GM18505 (cell line): ENCODE results near the gene THBS2.
"Not testable (repeated sequence)": the region's sequence is repeated elsewhere in the genome, so short reads cannot be mapped to it uniquely, and the experiment has no call there.

Experiments
- ATAC-seq: cut with Tn5 transposase; IDR thresholded peaks from one replicate; pipeline ENCODE4 v1.9.1; 2021; ENCODE audit not compliant: unreplicated experiment
- POLR2A ChIP-seq: IDR thresholded peaks from 4 replicates; pipeline ENCODE4 v1.6.1; 2011; ENCODE audit warnings: borderline replicate concordance; ENCODE audit not compliant: insufficient read depth, insufficient read length; ENCODE audit errors: extremely low read depth

The THBS2 gene

DNA sequence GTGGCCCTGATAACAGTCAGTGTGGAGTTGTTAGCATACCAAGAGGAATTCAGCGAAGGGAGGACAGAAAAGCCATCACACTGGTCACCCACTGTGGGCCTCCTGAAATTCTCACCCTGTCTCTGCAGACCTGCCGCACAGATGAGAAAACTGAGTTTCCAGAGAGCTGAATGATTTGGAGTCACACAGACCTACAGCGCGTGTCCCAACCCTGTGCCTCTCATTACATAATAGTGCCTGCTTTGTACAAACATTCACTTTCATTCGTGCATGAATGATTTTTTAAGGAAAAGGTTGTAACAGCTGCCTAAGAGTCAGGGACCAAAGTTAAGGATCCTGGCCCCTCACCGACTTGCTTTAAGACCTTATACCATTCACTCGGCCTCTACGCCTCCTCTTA is 62.7 kb downstream of the THBS2 start:
- no peak for ATAC-seq
- no peak for TF ChIP-seq POLR2A

DNA sequence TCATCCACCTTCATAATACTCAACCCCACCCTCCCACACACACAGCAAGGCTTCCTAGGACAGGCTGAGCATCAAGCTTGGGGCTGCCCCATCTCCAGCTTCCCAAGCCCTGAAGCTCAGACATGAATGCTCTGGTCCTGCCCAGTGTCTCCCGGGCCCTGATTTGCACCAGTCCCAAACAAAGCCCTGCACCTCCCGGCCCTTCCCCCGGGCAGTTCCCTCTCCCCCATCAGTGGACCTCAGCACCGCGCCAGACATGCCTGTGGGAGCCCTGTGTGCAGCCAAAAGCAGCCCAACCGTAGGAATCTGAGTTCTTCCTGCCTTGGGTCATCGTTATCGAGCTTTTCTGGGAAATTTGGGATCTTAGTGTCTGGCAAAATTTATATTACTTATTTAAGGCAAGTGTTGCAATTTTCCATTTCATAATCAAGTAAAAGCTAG is 63.5 kb downstream of the THBS2 start:
- TF ChIP-seq POLR2A, result no peak
- no peak for ATAC-seq

DNA sequence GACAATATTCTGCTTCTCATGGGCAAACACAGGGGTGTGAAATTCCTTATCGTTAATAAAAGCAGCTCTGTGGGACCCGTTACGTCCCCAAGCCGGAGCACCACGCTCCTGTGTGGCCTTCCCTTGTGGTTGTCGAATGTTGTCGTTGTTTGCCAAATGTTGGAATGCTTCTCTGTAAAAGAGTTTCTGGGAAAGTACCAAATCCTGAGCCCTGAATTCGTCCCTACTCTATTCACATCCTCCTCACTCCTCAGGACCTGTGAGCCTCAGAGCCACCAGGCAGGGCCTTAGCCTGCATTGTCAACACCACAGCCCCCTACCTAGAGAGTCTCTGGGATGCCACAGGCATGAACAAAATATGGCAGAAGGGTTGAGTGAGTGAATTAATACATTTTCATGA is 64.0 kb downstream of the THBS2 start:
- no peak for ATAC-seq
- TF ChIP-seq POLR2A, result no peak

DNA sequence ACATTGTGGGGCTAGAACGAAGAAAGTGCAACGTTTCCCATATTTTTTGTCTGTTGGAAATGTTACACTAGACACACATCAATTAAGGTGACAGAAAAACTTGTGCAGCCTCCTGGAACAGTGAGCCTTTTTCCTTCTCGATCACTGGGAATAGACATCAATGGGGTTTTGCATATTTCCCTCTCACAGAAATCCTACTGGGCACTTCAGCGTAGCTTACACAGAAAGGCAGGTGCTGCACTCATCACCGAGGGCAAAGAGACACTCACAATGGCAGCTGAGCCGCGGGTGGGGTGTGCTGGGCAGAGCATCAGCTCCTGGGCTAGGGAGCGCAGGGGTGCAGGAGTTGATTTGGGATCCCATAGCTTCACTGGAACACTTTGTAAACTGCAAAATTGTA is 64.5 kb downstream of the THBS2 start:
- ATAC-seq, result no peak
- no peak for TF ChIP-seq POLR2A

DNA sequence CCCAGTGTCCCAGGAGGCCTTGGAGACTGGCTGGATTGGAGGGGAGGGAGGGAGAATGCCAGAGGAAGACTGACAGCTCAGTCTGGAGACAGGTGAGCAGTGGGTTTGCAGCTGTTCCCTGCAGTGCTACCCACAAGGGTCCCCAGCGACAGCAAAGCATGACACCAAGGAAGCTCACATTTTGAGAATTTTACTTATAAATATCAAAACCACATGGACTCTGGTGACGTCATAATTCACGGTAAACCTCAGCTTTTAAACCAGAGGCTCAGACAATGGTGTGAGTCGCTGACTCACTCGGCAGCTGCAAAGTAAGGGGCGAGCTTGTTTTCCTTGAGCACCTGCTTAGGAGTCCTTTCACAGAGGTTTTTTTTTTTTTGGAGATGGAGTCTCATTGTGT is 65.2 kb downstream of the THBS2 start:
- no peak for TF ChIP-seq POLR2A
- ATAC-seq, result no peak

DNA sequence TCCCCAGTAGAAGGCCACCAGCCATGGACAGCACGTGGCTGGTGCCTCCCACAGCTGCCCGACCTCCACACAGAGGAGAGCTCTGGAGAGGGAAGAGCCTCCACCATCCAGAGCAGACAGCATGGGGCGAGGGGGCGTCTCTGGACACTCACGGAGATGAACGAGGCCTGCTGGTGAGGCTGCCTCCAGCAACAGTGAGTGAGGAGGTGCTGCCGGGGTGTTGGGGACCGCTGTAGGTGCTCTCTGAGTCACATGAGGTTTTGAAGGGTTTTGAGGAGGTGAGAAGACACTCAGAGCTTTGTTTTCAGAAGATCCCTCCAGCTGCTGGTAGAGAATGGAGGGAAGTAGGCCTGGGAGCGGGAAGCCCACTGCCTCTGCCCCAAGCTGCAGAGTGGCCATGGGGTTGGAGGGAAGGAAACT is 65.6 kb downstream of the THBS2 start:
- no peak for TF ChIP-seq POLR2A
- ATAC-seq, result no peak

DNA sequence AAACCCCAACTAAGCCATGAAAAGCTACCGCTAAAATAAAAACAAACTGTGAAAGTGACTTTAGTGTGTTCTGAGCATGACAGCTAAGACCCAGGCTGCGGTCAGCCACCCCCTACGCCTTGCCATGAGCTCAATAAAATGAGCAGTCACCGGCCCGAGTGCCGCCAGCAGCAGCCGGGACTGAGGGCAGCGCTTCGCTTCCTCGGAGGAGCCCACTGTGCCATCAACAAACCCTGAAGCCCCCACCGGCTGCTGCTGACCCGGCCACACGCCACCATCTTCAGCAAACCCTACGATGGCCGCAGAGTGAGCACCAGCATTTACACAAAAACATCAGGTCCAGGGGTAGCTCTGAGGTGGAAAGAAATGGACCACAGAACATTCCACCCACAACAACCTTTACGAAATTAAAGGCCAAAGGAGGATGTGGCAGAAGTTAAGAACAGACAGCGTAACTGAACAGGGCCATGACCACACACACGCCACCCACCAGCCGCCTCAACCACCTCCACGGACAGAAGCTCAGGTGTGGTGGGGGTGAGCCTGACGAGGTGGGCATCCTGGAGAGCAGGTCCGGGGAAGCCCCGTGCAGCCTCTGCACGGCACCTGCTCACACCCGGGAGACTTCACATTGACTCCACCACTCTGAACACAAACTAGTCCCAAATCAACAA is 67.0 kb downstream of the THBS2 start:
- TF ChIP-seq POLR2A, result no peak
- ATAC-seq, result no peak

DNA sequence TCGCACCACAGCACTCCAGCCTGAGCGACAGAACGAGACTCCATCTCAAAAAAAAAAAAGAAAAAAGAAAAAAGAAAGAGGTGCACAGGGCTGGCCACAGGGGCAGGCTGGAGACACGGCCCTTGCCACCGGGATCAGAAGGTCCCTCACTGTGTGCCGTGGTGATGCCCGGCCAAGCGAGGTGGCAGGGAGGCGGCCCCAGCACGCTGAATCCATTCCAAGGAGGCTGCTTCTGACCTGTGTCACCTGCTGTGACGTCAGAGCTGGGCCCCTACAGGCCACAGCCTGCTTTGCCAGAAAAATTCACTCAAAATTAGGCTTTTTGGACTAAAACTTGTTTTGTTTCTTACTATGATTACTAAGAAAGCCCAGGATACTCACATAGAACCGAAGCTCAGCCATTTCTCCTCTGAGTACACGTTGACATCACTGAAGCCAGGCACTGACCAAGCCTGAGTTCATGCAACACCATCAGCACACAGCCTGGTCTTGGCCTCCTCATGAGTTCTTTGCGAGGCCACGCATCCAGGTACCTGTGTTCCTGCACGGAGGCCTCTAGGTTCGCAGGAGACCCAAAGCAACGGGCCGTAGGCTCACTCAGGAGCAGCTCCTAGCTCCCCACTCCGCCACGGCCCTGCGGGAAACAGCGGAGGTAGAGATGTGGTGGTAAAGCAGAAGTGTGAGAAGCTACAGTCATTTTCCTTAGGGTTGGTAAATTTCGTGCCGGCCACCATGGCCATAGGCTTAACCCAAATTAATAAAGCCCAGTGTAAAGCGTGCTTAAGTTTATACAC is 67.8 kb downstream of the THBS2 start:
- no peak for ATAC-seq
- no peak for TF ChIP-seq POLR2A

DNA sequence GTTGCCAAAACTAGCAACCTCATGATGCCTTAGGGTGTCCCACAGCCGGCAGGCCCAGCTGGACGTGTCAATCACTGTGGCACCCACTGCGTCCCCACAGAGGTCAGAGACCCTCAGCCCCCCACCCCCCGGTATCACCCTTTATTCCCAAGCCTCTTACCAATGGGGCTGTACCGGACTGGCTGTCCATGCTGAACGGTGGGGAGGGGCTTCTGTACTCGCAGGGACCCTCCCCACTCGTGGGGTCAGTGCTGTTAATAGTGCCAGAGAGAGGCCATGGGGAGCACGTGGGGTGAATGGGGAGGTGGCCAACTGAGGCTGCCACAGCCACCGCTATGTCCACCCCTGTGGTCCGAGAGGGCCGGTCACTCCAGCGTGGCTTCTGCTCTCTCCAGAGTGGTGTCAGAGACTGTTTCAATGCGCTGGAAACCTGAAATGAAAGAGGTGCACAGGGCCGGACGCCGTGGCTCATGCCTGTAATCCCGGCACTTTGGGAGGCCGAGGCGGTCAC is 68.6 kb downstream of the THBS2 start:
- ATAC-seq, result no peak
- TF ChIP-seq POLR2A, result no peak

DNA sequence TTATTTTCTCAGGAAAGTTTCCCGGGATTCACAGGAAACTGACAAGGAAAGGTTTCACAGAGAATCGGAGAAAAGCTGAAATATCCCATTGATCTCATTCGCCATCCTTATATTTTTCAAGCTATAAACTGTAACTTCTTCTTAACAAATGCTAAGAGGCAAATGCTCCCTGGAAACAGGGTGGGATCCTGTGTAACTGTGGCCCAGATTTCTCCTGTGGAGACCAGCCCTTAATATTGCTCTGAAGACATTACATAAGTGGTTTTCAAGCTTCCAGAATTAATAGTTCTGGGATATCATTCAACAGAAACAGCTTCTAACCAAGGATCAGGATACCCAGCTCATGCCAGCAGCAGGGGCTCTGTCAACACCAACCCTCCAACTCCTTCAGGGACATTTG is 69.2 kb downstream of the THBS2 start:
- ATAC-seq, result no peak

DNA sequence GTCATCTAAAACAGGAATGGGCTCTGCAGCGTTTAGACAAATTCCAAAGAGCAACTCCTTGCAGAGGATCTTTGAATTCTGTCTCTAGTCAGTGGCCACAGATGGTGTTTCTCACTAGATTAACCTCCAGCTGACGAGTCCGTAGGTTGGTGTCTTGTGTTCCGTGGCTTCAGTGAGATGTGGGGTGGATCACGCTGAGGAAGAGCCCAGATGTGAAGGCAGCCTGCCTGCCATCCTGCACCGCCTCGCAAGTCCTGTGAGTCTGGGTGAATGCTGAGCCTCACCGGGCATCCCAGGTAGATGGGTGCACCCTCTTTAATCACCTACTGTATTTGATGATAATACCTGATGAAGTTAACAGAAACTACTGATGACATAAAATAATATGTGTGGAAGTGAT is 70.4 kb downstream of the THBS2 start:
- no peak for TF ChIP-seq POLR2A

More for the DNA sequence above, 69.2 kb downstream of the THBS2 start:
- no peak for TF ChIP-seq POLR2A

DNA sequence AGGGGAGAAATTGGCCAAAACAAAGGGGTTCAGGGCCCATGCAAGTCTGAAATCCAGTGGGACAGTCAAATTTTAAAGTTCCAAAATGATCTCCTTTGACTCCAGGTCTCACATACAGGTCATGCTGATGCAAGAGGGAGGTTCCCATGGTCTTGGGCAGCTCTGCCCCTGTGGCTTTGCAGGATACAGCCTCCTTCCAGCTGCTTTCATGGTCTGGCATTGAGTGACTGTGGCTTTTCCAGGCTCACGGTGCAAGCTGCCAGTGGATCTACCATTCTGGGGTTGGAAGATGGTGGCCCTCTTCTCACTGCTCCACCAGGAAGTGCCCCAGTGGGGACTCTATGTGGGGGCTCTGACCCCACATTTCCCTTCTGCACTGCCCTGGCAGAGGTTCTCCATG is 73.8 kb downstream of the THBS2 start:
- ATAC-seq, result not testable (repeated sequence)

More for the DNA sequence above, 70.4 kb downstream of the THBS2 start:
- no peak for ATAC-seq

DNA sequence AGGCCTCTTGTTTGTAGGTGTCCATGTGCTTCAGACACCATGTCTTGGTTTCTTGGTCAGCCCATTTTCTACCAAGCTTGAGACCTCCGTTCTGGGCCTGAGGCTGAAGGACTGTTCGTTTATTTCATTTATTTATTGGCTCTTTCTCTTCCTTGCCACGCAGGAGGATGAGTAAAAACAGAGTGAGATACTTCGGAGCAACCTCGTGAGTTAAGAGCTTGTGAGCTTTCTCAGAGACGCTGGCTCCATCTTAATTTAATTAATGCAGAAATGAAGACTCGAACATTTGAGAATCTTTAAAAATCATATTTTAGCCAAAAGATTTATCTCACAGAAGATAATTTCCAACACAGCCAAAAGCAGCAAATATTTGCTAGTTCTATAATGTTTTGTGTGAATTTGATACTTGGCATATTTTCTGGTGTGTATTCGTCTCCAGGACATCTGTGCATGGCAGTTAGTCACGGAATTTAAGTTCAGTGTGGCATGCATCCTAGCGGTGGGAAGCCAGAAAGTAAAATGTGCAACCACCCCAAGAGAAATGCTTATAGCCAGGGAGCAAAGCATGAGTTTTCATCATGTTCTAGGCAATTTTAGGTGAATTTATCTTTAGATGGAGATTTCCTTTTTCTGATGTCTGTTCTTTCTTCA is 76.0 kb downstream of the THBS2 start:
- ATAC-seq, result no peak
- TF ChIP-seq POLR2A, result no peak
